ENCODE data around the gene GLT6D1.

- TF ChIP-seq CTCF (IDR thresholded peaks at IDR 0.05) (no peak), POLR2A (IDR thresholded peaks at IDR 0.05) (no peak)
Measured at GRCh38 chr9:135632841-135633240, 6.5 kb downstream of the GLT6D1 start.
